GM12878 (cell line): ENCODE measurements around the gene CFDP1.

Experiments used
- CHD4 ChIP-seq: fragments of 200-600 bp; sonication (generic); IDR thresholded peaks from 2 replicates; pipeline ENCODE4 v1.6.1; 2016; ENCODE audit warnings: mild to moderate bottlenecking
- CTCF ChIP-seq, 3 experiments: IDR thresholded peaks in 2 of 3; conservative IDR thresholded peaks in 1 of 3; 2 replicates each; pipeline ENCODE4 v1.5.1; 2011; ENCODE audit warnings: low read depth in 3 of 3, low read length in 3 of 3, mild to moderate bottlenecking in 3 of 3, control low read depth in 2 of 3, moderate library complexity in 2 of 3, inconsistent platforms in 1 of 3, mixed read lengths in 1 of 3; ENCODE audit not compliant: control insufficient read depth in 2 of 3, insufficient read depth in 1 of 3; ENCODE audit errors: extremely low read depth in 1 of 3
- EGR1 ChIP-seq, 2 experiments: IDR thresholded peaks; 1 replicate in 1 of 2; 2 replicates in 1 of 2; pipeline ENCODE4 v1.6.1; 2011 to 2012; ENCODE audit warnings: low read depth in 2 of 2, low read length in 2 of 2, borderline replicate concordance in 1 of 2, mild to moderate bottlenecking in 1 of 2, moderate library complexity in 1 of 2
- EZH2 ChIP-seq: IDR thresholded peaks from 2 replicates; pipeline ENCODE4 v1.6.1; 2012; ENCODE audit warnings: low read depth, mild to moderate bottlenecking, control low read depth, inconsistent platforms, low read length, borderline replicate concordance; ENCODE audit not compliant: control insufficient read depth
- HDAC2 ChIP-seq: fragments of 200-600 bp; sonication (generic); IDR thresholded peaks from 2 replicates; pipeline ENCODE4 v1.6.1; 2017
- HDGF ChIP-seq: fragments of 450-650 bp; IDR thresholded peaks from 2 replicates; pipeline ENCODE4 v1.6.1; 2016; ENCODE audit warnings: antibody characterized with exemption
- POLR2AphosphoS5 ChIP-seq: IDR thresholded peaks from 2 replicates; pipeline ENCODE4 v1.6.1; 2011; ENCODE audit warnings: mild to moderate bottlenecking, low read length, inconsistent platforms
- SMAD1 ChIP-seq: fragments of 450-650 bp; IDR thresholded peaks from 2 replicates; pipeline ENCODE4 v1.6.1; 2018; ENCODE audit warnings: mild to moderate bottlenecking, low read depth; ENCODE audit not compliant: partially characterized antibody
- SRF ChIP-seq, 2 experiments: IDR thresholded peaks; 2 replicates each; pipeline ENCODE4 v1.6.1; 2011; ENCODE audit warnings: low read depth in 2 of 2, low read length in 2 of 2, mild to moderate bottlenecking in 1 of 2, moderate library complexity in 1 of 2
- TAF1 ChIP-seq: IDR thresholded peaks from 2 replicates; pipeline ENCODE4 v1.6.1; 2011; ENCODE audit warnings: mild to moderate bottlenecking, low read depth, low read length, borderline replicate concordance

- no peak for TF ChIP-seq EZH2
- no peak for TF ChIP-seq POLR2AphosphoS5
- no peak for TF ChIP-seq HDAC2
- TF ChIP-seq CHD4: no peak
- TF ChIP-seq CTCF (IDR thresholded peaks at IDR 0.05 in 2 of 3, conservative IDR thresholded peaks at IDR 0.05 in 1 of 3; ENCODE audit: control insufficient read depth in 2 of 3, extremely low read depth in 1 of 3, insufficient read depth in 1 of 3, low read depth in 3 of 3, low read length in 3 of 3): no peak
- TF ChIP-seq HDGF: no peak
- no peak for TF ChIP-seq SRF (IDR thresholded peaks at IDR 0.05; ENCODE audit: low read depth in 2 of 2, low read length in 2 of 2)
- TF ChIP-seq TAF1: no peak
- TF ChIP-seq EGR1 (IDR thresholded peaks at IDR 0.05; ENCODE audit: borderline replicate concordance in 1 of 2, low read depth in 2 of 2, low read length in 2 of 2): no peak; a peak in 1 of 3 replicates
- no peak for TF ChIP-seq SMAD1
These were observed 116.2 kb downstream of the CFDP1 start for GRCh38 chr16:75317101-75317522.
